ENCODE results near the gene NPAS3.

NPAS3 gene

DNA sequence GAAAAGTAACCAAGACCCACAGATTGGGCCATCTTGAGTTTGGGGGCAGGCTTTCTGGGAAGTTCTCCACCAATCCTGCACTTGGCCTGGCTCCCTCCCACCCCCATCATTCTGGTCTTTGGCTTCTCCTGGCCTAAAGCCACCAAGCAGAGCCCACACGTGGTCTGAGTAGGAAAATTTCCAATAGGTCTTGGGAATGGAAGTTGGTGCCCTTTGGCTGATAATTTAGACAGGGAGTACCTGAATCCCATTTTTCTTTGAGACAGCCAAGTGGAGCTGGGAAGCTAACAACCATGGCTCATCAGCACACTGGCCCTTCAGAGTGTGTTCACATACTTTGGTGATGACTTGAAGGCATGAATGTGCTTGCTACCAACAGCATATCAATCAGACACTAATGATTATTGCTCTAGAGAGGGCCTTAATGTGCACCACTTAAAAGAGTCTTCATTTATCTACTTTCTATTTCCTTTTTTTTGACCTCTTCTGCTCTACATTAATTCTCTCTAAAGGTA lies 856.2 kb downstream of the NPAS3 start:
- no peak for DNase-seq (ENCODE audit: low read depth)

DNA sequence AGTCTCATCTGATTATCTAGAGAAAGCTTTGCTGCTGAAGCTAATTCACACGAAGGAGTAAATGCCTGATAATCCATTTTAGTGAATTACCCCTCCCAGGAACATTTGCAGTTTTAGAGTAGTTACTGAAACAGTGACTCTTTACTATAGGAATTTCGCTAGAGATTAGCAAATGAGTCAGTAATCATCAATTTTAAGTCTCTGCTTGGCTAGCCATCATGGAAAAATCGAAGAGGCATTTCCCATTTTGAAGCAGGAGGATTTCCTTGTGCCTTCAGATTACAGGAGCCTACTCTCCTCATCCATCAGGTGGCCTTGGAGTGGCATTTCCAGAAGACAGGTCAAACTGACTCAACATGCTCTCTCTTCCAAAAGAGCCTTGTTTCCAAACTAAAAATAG lies 857.7 kb downstream of the NPAS3 start:
- DNase-seq (ENCODE audit: low read depth), result no peak

DNA sequence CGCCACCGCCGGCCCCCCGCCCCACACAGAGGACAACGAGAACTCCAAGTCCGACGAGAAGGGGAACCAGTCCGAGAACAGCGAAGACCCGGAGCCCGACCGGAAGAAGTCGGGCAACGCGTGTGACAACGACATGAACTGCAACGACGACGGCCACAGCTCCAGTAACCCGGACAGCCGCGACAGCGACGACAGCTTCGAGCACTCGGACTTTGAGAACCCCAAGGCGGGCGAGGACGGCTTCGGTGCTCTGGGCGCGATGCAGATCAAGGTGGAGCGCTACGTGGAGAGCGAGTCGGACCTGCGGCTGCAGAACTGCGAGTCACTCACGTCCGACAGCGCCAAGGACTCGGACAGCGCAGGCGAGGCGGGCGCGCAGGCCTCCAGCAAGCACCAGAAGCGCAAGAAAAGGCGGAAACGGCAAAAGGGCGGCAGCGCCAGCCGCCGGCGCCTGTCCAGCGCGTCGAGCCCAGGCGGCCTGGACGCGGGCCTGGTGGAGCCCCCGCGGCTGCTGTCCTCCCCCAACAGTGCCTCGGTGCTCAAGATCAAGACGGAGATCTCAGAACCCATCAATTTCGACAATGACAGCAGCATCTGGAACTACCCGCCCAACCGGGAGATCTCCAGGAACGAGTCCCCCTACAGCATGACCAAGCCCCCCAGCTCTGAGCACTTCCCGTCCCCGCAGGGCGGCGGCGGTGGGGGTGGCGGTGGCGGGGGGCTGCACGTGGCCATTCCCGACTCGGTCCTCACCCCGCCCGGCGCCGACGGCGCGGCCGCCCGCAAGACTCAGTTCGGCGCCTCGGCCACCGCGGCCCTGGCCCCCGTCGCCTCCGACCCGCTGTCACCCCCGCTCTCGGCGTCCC lies 861.3 kb downstream of the NPAS3 start:
- DNase-seq (ENCODE audit: low read depth), result no peak

DNA sequence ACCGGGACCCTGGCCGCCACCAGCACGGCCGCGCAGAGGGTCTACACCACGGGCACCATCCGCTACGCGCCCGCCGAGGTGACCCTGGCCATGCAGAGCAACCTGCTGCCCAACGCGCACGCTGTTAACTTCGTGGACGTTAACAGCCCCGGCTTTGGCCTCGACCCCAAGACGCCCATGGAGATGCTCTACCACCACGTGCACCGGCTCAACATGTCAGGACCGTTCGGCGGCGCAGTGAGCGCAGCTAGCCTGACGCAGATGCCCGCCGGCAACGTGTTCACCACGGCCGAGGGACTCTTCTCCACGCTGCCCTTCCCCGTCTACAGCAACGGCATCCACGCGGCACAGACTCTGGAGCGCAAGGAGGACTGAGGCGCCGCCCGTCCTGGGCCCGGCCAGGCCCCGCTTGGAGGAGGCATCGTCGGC lies 862.1 kb downstream of the NPAS3 start:
- DNase-seq (ENCODE audit: low read depth), result no peak

DNA sequence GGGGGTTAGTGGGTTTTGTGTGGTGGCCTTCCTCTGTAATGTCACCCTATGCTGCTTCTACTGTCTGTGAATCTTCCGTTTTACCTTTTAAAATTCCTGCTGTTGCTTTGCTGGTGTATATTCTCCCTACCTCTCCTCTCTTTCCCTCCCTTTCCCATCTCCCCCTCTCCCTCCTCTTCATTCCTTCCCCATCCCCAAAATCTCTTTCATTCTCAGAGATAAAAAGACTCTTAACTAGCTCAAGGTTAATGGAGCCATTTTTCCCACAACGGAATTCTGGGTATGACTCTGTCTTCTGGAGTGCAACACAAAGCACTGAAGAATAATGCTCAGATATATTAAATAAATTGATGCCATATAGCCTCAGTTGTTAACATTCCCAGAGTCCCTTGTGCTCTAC lies 864.1 kb downstream of the NPAS3 start:
- no peak for DNase-seq (ENCODE audit: low read depth)

DNA sequence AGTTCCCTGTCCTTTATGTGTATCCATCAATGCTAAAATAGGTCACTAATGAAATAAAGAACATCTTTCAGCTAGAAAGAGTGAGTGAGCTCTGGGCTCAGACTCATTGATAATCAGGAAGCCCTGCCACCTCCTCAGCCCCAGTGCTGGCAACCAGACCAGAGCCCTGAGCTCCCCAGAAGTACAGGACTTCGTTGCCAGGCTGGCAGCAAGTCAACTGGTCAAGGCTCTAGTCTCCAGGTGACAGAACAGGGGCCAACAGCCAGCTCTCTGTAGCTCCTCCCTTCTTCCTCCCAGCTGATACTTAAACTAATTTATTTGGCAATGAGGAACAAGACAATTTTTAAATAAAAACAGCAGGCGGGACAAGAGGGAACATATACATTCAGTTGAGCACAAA lies 866.9 kb downstream of the NPAS3 start:
- no peak for DNase-seq (ENCODE audit: low read depth)

DNA sequence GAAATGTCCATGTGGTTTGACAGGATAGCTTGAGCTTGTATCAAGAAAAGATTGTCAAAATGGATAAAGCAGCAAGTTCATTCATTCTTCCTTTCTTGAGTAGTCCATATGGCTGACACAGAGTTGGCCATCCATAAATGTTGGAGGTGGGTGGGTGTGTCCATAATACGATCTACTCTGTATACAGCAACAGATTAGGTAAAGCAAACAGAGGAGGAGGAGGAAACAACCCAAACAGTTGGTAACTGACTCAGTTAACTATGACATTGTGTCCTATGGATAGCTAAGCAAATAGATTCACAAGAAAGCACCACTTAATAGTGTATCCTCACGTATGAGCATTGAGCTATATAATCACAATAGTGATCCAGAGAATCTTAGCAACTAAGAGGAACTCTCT lies 868.2 kb downstream of the NPAS3 start:
- DNase-seq (ENCODE audit: low read depth), result no peak

DNA sequence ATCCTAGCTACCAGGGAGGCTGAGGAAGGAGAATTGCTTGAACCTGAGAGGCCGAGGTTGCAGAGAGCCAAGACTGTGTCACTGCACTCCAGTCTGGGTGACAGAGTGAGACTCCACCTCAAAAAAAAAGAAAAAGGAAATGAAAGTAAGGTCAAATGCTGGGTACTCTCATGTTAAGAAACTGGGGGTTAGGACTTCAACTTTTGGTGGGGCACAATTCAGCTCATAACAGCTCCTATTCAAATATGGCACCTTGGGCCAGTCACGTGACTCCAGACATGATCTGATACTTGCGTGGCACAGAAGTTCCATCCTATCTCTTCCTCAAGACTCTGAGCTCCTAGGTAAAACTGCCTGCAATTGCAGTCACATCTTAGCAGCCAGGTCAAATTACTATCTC lies 869.5 kb downstream of the NPAS3 start:
- no peak for DNase-seq (ENCODE audit: low read depth)

DNA sequence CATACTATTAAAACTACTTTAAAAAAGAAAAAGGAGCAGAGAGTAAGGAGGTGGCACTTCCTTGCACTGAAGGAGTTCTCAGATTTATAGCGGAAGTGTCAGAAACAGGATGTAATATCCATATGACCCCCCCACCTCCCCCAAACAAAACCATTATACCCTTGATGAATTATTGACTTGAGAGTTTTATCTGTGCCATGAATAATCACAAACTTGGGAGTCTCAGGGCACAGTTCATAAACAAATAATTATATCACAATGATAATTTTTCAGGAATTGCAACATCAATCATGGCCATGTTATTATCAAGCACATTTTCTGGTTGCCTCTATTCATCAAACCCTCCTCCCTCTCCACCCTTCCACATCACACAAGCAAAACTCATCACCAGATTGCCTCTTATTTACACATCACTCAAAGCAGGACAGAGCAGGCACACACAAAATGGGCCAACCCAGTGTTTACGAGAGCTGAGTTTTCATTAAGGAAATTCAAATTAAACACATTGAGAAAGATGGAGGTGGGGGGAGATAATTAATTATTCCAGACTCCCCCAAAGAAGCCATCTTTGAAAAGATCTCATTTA lies 870.8 kb downstream of the NPAS3 start:
- DNase-seq (ENCODE audit: low read depth), result no peak

DNA sequence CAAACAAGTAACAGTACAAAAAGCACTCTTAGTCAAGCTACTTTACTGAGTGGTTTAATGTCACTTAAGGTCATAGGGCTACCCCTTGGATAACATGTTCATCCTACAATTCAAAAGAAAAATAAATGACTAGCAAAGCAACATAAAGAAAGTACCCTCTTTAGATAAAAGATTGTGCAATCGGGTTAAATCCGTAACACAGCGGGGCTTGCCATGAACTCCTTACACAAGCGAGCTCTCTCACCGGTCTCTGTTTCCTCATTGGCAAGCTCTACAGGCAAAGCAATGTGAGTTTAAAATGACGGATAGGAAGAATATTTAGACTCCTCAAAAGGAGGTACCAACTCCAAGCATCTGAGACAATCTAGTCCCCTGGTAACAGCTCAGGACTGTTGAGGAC lies 871.6 kb downstream of the NPAS3 start:
- DNase-seq (ENCODE audit: low read depth), result no peak

DNA sequence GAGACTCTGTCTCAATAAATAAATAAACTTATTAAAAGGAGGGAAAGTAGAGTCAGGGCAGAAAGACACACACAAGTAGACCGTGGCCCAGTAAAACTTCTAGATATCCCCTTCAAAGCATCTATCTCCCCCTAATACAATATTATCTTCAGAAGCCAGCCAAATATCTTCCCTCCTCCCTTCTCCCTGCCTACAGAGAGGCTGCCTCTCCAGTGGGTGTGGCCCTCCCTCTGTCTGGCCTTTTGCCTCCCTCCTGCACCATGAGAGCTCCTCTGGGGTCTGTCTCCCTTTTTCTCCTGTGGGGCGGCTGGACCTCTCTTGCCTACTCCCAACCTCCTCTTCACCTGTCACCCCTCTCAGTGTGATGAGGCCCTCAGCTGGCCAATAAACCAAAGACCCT lies 873.0 kb downstream of the NPAS3 start:
- DNase-seq (ENCODE audit: low read depth), result no peak

DNA sequence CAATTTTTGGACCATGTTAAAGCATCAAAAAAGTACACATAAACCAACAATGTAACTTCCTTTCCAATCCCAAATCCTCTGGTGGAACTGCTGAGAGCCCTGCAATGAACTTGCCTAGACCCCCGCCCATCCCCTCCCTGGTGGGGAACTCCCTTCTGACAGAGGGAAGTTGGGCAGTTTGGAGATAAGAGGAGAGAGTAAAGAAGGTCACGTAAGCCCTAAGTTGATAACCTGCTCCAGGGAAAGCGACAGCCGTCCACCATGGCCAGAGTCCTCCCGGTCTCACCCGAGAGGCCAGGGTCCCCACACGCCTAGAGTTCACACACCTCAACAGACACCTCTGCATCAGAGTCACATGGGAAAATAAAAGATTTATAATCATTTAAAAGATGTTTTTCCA lies 873.5 kb downstream of the NPAS3 start:
- DNase-seq (ENCODE audit: low read depth), result no peak

DNA sequence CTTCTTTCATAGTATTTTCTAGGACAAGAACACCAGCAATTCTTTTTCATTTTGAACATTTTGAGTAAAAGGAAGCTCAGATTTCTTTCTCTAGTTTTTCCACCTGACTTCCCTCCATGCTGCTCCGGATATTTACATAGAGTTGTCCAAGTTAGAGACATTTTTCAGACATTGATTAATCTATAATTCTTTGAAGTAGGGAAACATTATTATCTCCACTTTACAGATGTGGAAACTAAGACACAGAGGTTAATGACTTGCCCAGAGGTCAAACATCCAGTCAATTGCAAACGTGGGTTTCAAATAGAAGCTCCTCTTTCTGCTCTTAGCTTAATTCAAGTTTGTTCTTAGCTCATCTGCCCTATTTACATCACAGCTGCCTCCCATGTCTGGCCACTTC lies 873.9 kb downstream of the NPAS3 start:
- no peak for DNase-seq (ENCODE audit: low read depth)

DNA sequence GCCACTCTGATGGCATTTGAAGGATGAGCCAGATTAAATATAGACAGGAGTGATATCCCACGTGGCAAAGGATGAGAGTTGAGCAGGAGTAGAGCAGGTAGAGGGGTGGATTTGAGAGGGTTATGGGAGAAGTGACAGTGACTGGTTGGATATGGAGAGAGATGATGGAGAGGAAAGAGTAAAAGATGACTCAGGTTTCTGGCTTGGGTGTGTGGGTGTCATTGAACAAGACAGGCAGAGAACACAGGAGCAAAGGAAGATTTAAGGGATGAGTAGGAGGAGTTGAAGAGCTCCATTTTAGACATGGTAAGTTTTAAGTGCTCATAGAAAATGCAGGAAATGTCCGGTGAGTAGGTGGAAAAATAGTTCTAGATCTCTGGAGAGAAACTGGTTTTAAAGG lies 875.3 kb downstream of the NPAS3 start:
- no peak for DNase-seq (ENCODE audit: low read depth)

DNA sequence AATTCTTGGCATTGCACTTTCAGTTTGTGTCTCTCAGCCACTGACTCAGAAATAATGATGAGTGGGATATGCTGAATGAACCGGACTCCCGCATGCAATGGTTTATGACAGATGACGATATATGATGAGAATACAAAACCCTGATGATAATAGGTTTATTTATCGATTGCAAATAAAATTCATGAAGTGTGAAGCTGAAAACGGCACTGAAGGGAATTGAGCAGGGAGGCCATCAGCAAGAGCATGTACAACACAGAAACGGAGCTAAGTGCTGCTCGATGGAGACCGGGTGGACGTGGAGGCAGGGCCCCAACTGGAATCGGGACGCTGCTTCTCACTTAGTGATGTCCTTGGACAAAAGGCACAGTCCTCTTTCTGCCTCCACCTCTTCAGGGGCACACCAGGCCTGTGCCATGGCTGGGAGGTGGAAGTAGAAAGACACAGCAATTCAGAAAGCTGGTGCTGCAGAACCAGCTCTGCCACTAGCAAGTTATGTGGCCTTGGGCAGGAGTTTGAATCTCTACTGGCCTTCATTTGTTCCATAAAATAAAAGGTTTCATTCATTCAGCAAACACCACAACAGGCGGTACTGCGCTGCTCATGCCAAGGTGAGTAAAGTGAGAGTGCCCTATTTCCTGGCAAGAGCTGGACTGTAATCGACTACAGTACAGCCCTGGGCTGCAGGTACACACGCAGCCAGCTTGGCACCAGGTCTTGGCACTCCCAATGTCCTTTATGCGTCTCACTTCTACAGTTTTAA lies 895.2 kb downstream of the NPAS3 start:
- no peak for DNase-seq (ENCODE audit: low read depth)

DNA sequence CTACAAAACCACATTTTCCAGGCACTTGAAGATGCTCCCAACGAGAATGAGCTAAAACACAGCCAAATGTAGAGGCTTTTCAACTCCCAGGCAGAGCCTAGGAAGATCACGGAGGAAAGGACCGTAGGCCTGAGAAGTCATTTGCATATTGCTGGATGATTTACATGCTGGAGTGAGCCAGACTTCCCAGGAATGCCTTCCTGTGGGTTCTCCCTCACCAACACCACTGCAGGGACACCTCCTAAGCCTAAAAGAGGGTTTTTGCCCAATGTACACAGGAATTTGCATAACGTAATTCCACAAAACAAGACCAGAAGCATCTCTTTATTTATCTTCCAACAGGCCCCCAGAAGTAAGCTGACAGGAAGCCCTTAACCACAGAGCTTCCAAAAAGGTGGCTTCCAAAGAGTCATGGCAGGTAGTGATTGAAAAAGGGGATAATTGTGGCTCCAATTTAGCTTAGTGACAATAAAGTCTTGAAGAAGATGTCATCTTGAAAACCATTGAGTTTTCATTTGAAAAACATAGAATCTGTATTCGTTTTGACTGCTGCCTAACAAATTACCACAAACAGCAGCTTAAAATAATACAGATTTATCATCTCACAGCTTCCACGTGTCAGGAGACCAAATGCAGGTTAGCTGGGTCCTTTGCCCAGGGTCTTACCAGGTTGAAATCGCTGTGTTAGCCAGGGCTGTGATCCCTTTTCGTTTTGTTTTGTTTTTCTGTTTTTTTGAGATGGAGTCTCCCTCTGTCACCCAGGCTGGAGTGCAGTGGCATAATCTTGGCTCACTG lies 896.0 kb downstream of the NPAS3 start:
- DNase-seq (ENCODE audit: low read depth), result no peak

DNA sequence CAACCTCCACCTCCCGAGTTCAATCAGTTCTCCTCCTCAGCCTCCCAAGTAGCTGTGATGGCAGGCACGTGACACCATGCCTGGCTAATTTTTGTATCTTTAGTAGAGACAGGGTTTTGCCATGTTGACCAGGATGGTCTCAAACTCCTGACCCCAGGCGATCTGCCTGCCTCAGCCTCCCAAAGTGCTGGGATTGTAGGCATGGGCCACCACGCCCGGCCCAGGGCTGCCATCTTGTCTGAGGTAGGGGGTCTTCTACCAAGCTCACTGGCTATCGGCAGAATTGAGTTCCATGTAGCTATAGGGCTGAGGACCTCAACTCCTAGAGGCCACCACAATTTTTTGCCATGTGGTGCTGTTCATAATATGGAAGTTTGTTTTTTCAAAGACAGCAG lies 896.6 kb downstream of the NPAS3 start:
- no peak for DNase-seq (ENCODE audit: low read depth)

DNA sequence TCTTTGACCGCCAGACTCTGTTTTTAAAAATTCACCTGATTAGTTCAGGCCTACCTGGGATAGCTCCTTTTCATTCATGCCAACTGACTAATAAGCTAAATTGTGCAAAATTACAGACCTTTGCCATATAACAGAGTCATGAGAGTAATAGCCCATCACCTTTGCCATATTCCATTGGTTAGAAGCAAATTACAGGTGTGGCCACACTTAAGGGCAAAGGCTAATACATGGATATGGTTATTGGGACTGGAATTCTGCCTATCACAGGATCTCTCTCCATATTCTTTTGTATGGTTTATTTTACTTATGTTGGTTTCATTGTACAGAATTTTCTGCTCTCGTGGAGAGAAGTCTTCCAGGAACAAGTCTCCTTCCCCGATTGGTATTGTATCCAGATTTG lies 897.0 kb downstream of the NPAS3 start:
- DNase-seq (ENCODE audit: low read depth), result no peak

DNA sequence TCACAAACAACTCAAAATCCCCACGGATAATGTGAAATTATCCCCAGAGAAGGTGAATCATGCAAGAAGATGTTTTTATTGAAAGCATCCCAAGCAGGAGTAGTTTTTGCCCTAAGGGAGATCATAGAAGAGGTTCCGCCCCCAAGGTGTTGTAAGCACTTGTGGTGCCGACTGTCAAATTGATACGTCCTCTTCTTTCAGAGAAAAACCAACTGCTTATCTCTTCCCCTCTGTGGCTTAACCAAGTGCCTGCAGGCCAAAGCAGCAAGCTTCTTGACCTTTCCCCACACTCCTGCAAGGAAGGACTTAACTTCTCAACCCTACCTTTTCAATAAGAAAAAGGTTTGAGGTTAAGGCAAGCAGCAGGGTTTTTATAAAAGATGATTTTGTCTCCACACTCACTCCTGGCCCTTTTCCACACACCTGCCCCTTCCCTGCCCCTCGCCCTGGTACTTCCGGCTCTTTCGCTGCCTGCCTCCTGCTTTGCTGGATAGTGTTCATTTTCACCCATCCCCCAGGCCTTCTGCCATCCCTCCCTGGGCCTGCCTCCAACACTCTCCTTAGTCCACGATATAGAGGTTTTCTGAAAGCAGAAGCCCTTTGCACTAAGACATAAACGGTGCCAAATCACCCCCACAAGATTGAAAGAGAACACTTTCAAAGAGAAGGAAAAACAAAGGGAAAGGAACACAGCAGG lies 897.7 kb downstream of the NPAS3 start:
- DNase-seq (ENCODE audit: low read depth), result no peak

DNA sequence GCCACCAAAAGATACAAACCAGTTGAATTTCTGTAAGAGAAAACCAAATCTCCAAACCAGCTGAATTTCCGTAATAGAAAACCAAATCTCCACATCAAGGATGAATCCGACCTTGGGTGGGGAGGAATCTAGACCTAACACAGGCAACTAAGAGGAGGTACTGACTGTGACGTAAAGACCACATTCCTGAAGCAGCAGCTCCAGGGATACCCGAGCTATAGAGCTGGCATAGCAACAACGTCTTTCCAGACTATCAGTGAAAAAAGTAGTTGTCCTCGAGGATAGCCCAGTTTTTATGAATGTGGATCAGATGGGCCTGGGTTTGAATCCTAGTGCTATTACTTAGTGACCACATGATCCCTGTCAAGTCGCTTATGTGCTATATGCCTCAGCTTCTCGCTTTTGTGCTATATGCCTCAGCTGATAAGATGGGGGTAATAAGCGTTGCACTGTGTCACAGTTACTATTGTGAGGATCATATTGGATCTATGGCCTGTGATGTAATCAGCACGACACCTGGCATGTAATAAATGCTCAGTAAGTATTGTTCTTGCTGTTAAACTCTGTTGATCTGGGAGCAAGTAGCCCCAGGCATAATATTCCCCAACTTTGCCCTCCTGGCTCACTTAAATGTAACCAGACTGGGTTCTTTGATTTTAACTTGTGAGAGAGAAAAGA lies 898.4 kb downstream of the NPAS3 start:
- DNase-seq (ENCODE audit: low read depth), result no peak

All from stimulated activated CD8-positive, alpha-beta memory T cell treated with anti-CD3 and anti-CD28 coated beads, Interleukin-7, amount 100 ng/mL, for 24 hours (primary cell).